ENCODE measurements around the gene SLC12A3. TPM values are rescaled to one million over a fixed set of nuclear protein-coding genes. Genes with fewer than 3 reads are reported as not detected.

The SLC12A3 gene
- total RNA-seq, 3 donors from 2014 or later = not detected

GRCh38 chr16:56833243-56833970 is 31.6 kb upstream of the SLC12A3 start:
- Histone ChIP-seq H3K9me3 (no peaks in the 10 kb centered on the region), H3K4me1 (ENCODE audit: low read depth) (no peaks in the 10 kb centered on the region), H3K36me3 (ENCODE audit: low read depth) (no peaks in the 10 kb centered on the region), H3K4me3 (no peak overlapping the region)
- DNase-seq (no peak), ATAC-seq (no peak)
- intact Hi-C loops (cut with DNase I, micrococcal nuclease) = no loop called here
- no peak for TF ChIP-seq CTCF (IDR thresholded peaks at IDR 0.05)

GRCh38 chr16:56835320-56835719 is 29.7 kb upstream of the SLC12A3 start:
- H3K36me3 ChIP-seq (ENCODE audit: low read depth) = no peaks in the 10 kb centered on the region
- ATAC-seq = no peak

GRCh38 chr16:56836410-56837230 is 28.4 kb upstream of the SLC12A3 start:
- Histone ChIP-seq H3K36me3 (ENCODE audit: low read depth) (no peaks in the 10 kb centered on the region), H3K4me3 (no peak overlapping the region), H3K9me3 (no peaks in the 10 kb centered on the region), H3K4me1 (ENCODE audit: low read depth) (no peaks in the 10 kb centered on the region)
- intact Hi-C loops (cut with DNase I, micrococcal nuclease) = no loop called here
- no peak for ATAC-seq
- no peak for TF ChIP-seq CTCF (IDR thresholded peaks at IDR 0.05)
- no peak for DNase-seq

More at GRCh38 chr16:56835320-56835719, 29.7 kb upstream of the SLC12A3 start:
- no peak for DNase-seq
- Histone ChIP-seq H3K9me3 (no peaks in the 10 kb centered on the region), H3K4me3 (no peak overlapping the region), H3K4me1 (ENCODE audit: low read depth) (no peaks in the 10 kb centered on the region)
- TF ChIP-seq CTCF (IDR thresholded peaks at IDR 0.05) = no peak
- intact Hi-C loops (cut with DNase I, micrococcal nuclease) = no loop called here

- Histone ChIP-seq H3K4me3 (no peak overlapping the region), H3K4me1 (ENCODE audit: low read depth) (no peaks in the 10 kb centered on the region), H3K36me3 (ENCODE audit: low read depth) (no peaks in the 10 kb centered on the region), H3K9me3 (no peaks in the 10 kb centered on the region)
- DNase-seq = no peak
- TF ChIP-seq CTCF (IDR thresholded peaks at IDR 0.05) = no peak
- no peak for ATAC-seq
- intact Hi-C loops (cut with DNase I, micrococcal nuclease) = no loop called here
Measured at GRCh38 chr16:56838622-56839337, 26.2 kb upstream of the SLC12A3 start.

GRCh38 chr16:56841233-56841632 is 23.8 kb upstream of the SLC12A3 start:
- no peak for ATAC-seq
- intact Hi-C loops (cut with DNase I, micrococcal nuclease) = no loop called here
- TF ChIP-seq CTCF (IDR thresholded peaks at IDR 0.05) = no peak
- H3K4me1 ChIP-seq (ENCODE audit: low read depth) = no peaks in the 10 kb centered on the region
- H3K9me3 ChIP-seq = no peaks in the 10 kb centered on the region
- no peak overlapping the region for H3K4me3 ChIP-seq
- no peaks in the 10 kb centered on the region for H3K36me3 ChIP-seq (ENCODE audit: low read depth)
- no peak for DNase-seq
